ENCODE data around the gene DIS3L2.

DNA sequence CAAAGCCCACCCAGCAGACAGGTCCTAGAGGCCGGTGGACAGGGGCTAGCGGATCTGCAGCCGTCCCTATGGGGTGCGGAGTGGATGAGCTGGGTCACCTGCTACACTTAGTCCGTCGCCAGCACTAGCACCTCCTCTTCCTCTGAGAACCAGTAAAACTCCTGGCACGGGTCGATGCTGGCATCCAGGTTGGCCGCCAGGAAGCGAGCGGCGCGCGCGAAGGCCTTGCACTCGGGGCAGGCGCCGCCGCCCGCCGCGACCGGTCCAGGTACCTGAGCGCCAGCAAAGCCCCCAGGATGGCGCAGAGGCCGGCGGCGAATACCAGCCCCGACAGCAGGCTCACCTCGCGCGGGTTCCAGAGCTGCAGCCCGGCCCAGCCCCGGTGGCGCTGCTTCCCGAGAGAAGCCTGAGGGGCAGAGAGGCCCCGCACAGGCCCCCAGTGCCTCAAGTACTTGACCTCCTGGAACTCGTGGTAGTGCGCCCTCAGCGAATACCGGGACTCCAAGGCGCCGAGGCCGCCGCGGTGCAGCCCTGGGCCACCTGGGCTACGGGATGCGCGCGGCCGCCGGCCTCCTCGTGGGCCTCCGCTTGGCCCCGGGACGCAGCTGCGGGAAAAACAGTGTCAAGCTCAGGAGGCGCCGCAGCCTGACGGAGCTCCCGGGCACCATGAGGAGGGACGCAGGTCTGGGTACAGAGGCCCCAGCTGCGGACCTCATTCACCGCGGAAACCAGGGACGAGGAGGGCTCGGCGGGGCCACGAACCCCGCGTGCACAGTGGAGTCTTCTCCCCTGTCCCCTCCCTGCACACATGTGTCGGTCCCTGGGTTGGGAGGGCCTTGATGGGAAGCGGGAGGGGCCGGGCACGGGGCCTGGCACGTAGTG is 389.5 kb downstream of the DIS3L2 start:
- TF ChIP-seq, protein P1, sequence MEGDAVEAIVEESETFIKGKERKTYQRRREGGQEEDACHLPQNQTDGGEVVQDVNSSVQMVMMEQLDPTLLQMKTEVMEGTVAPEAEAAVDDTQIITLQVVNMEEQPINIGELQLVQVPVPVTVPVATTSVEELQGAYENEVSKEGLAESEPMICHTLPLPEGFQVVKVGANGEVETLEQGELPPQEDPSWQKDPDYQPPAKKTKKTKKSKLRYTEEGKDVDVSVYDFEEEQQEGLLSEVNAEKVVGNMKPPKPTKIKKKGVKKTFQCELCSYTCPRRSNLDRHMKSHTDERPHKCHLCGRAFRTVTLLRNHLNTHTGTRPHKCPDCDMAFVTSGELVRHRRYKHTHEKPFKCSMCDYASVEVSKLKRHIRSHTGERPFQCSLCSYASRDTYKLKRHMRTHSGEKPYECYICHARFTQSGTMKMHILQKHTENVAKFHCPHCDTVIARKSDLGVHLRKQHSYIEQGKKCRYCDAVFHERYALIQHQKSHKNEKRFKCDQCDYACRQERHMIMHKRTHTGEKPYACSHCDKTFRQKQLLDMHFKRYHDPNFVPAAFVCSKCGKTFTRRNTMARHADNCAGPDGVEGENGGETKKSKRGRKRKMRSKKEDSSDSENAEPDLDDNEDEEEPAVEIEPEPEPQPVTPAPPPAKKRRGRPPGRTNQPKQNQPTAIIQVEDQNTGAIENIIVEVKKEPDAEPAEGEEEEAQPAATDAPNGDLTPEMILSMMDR (IDR thresholded peaks at IDR 0.05; ENCODE audit: insufficient read depth, low read depth, low read length): no peak
- peak; percentile 88 for TF ChIP-seq EZH2 (IDR thresholded peaks at IDR 0.05; ENCODE audit: insufficient read depth, low read length)
